Panc1 (cell line): ENCODE measurements around the gene STOX2.

Experiments used
- POLR2AphosphoS5 ChIP-seq: IDR thresholded peaks from 2 replicates; pipeline ENCODE4 v1.6.1; 2012; ENCODE audit warnings: mild to moderate bottlenecking, low read depth, low read length, moderate library complexity
- SIN3A ChIP-seq: IDR thresholded peaks from 2 replicates; pipeline ENCODE4 v1.6.1; 2012; ENCODE audit warnings: low read depth, mild to moderate bottlenecking, low read length, moderate library complexity, borderline replicate concordance; ENCODE audit not compliant: insufficient read depth
- TF ChIP-seq, protein P1 (sequence below): fragments of 450-650 bp; IDR thresholded peaks from 2 replicates; pipeline ENCODE4 v1.5.1; 2017; ENCODE audit warnings: mild to moderate bottlenecking
- TF ChIP-seq, protein P2 (sequence below), 2 experiments: IDR thresholded peaks; 2 replicates each; pipeline ENCODE4 v1.6.1; 2011 to 2012; ENCODE audit warnings: low read depth in 2 of 2, control low read depth in 1 of 2, low read length in 1 of 2, mild to moderate bottlenecking in 1 of 2, moderate library complexity in 1 of 2; ENCODE audit not compliant: insufficient read depth in 1 of 2

DNA sequence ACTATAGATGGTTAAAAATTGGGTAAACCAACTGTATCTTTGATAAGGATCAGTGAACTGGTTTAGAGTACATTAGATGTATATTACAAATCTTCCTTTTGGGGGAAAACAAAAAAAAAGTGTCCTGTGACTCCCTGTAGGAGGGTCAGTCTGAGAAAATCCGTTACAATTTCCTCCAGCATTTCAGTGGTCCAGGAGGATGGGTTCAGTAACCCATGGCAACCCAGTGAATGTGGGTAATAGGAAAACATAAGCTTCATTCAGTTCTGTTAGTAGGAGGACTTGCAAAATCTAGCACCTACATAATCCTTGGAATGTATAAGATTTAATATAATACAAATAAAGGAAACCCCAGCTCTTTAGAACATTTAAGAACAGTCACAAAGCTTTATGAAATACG lies 16.2 kb downstream of the STOX2 start:
- TF ChIP-seq, protein P1, sequence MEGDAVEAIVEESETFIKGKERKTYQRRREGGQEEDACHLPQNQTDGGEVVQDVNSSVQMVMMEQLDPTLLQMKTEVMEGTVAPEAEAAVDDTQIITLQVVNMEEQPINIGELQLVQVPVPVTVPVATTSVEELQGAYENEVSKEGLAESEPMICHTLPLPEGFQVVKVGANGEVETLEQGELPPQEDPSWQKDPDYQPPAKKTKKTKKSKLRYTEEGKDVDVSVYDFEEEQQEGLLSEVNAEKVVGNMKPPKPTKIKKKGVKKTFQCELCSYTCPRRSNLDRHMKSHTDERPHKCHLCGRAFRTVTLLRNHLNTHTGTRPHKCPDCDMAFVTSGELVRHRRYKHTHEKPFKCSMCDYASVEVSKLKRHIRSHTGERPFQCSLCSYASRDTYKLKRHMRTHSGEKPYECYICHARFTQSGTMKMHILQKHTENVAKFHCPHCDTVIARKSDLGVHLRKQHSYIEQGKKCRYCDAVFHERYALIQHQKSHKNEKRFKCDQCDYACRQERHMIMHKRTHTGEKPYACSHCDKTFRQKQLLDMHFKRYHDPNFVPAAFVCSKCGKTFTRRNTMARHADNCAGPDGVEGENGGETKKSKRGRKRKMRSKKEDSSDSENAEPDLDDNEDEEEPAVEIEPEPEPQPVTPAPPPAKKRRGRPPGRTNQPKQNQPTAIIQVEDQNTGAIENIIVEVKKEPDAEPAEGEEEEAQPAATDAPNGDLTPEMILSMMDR: no peak
- no peak for TF ChIP-seq POLR2AphosphoS5
- TF ChIP-seq, protein P2, sequence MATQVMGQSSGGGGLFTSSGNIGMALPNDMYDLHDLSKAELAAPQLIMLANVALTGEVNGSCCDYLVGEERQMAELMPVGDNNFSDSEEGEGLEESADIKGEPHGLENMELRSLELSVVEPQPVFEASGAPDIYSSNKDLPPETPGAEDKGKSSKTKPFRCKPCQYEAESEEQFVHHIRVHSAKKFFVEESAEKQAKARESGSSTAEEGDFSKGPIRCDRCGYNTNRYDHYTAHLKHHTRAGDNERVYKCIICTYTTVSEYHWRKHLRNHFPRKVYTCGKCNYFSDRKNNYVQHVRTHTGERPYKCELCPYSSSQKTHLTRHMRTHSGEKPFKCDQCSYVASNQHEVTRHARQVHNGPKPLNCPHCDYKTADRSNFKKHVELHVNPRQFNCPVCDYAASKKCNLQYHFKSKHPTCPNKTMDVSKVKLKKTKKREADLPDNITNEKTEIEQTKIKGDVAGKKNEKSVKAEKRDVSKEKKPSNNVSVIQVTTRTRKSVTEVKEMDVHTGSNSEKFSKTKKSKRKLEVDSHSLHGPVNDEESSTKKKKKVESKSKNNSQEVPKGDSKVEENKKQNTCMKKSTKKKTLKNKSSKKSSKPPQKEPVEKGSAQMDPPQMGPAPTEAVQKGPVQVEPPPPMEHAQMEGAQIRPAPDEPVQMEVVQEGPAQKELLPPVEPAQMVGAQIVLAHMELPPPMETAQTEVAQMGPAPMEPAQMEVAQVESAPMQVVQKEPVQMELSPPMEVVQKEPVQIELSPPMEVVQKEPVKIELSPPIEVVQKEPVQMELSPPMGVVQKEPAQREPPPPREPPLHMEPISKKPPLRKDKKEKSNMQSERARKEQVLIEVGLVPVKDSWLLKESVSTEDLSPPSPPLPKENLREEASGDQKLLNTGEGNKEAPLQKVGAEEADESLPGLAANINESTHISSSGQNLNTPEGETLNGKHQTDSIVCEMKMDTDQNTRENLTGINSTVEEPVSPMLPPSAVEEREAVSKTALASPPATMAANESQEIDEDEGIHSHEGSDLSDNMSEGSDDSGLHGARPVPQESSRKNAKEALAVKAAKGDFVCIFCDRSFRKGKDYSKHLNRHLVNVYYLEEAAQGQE (IDR thresholded peaks at IDR 0.05; ENCODE audit: insufficient read depth in 1 of 2, low read depth in 2 of 2, low read length in 1 of 2): no peak
- TF ChIP-seq SIN3A: no peak
